Measurements from ENCODE around the gene DISC1. TPM values are rescaled to one million over a fixed set of nuclear protein-coding genes. Genes with fewer than 3 reads are reported as not detected.

Gene DISC1
- total RNA-seq, 2 experiments from 2014 or later = 9.8 to 11.2 TPM

DNA sequence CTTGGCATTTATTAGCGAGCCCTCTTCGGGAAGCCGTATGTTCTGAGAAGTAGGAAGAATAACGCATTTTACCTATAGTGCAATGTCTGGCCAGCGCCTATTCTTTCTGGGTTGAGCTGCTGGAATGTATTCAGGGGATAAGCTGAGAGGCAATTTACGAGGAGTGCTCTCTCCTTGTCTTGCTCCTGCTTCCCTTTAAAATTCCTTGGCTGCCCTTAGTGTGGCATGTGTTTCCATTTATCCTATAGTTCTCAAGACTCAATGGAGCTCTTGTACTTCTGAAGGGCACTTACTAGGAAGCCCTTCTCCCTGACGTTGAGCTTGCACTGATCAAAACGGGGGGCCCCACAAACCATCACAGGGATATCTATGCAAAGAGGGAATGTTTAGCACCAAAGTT lies 364.6 kb downstream of the DISC1 start:
- no peaks in the 10 kb centered on the region for H3K4me1 Mint-ChIP-seq
- POLR2A ChIA-PET = no interaction called here
- H3K36me3 Mint-ChIP-seq = no peaks in the 10 kb centered on the region
- peaks cover 1% of the 10 kb centered on the region for H3K9me3 Mint-ChIP-seq
- no peak overlapping the region for H3K27ac Mint-ChIP-seq
- no peak overlapping the region for H3K4me3 Mint-ChIP-seq
- ATAC-seq (ENCODE audit: low read depth) = no peak
- no peak for DNase-seq
- no peaks in the 10 kb centered on the region for H3K27me3 Mint-ChIP-seq

DNA sequence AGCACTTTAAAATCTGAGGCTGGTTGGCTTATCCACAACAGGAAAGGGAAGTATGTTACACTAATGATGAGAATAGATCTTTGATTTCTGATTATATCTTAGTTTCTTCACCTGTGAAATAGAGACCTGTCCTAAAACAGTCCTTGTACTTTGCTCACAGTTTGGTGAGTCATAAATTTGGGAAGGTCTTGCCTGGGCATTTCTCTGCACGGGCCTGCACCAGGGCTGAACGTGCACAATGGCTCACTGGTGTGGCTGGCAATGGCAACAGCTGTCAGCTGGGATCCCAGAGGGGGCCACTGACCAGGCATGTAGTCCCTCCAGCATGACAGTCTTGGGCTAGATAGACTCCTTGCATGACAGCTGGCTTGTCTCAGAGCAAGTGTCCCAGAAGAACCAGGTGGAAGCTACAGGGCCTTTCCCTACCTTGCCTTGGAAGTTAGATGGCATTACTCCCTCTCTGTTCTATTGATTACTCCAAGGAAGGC lies 367.4 kb downstream of the DISC1 start:
- H3K9me3 Mint-ChIP-seq = peaks cover 2% of the 10 kb centered on the region
- POLR2A ChIA-PET = no interaction called here
- no peak overlapping the region for H3K27ac Mint-ChIP-seq
- no peak for DNase-seq
- H3K27me3 Mint-ChIP-seq = no peaks in the 10 kb centered on the region
- ATAC-seq (ENCODE audit: low read depth) = no peak
- H3K4me3 Mint-ChIP-seq = no peak overlapping the region
- peaks cover 1% of the 10 kb centered on the region for H3K36me3 Mint-ChIP-seq
- H3K4me1 Mint-ChIP-seq = no peaks in the 10 kb centered on the region

DNA sequence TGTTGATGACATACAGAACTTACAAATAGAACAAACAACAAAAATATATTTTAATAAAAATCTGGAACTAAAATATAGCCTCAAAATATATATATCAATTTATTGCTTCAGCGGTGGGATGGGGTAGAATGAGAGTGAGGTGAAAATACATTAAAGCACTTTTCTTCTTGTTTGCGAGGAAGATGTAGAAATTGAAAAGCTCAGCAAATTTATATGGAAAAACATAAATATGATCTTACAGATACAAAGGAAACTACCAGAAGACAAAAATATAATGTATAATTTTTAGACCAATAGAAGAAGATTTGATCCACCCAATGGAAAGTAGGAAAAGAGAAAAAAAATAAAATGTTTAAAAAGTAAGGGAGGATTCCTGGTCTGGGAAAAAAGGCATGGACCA lies 372.2 kb downstream of the DISC1 start:
- DNase-seq (no peak), ATAC-seq (ENCODE audit: low read depth) (no peak)
- Mint-ChIP-seq H3K27me3 (no peaks in the 10 kb centered on the region), H3K4me1 (no peaks in the 10 kb centered on the region), H3K36me3 (peaks cover 1% of the 10 kb centered on the region), H3K9me3 (peaks cover 2% of the 10 kb centered on the region), H3K4me3 (no peak overlapping the region), H3K27ac (no peak overlapping the region)
- POLR2A ChIA-PET = no interaction called here

DNA sequence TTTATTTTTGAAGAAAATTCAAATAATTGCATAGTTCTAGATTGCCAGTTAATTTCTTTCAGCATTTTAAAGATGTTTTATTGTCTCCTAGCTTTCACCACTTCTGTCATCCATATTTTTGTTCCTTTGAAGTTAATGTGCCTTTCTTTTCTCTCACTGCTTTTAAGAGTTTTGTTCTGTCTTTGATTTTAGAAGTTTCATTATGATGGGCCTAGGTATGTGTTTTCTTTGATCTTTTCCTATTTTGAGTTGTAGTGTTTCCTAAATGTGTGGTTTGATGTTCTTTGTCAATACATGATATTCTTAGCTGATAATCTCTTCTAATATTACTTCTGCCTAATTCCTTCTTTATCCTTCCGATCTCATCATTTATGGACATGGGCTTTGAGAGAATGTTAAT lies 378.7 kb downstream of the DISC1 start:
- H3K9me3 Mint-ChIP-seq = no peaks in the 10 kb centered on the region
- no peak for ATAC-seq (ENCODE audit: low read depth)
- DNase-seq = no peak
- no peaks in the 10 kb centered on the region for H3K27me3 Mint-ChIP-seq
- peaks cover 2% of the 10 kb centered on the region for H3K4me1 Mint-ChIP-seq
- H3K4me3 Mint-ChIP-seq = no peak overlapping the region
- POLR2A ChIA-PET = no interaction called here
- peaks cover 5% of the 10 kb centered on the region for H3K36me3 Mint-ChIP-seq
- H3K27ac Mint-ChIP-seq = no peak overlapping the region

DNA sequence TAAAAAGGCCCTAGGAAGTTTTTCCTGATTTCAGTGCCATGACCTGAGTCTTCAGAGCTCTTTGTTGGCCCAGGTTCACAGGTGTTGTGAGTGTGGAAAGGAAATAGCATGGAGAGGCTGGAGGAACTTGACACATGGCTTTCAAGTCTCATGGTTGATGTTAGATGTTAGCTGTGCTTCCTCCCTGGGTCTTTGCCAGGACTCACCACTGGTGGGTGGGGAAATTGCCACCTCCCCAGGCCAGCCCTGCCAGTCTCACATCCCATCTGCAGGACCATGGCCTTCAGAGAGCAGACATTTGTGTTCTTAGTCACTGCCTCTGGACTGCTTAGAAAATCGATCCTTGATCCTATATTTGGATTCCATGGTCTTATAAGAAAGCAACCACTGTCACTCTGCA lies 383.2 kb downstream of the DISC1 start:
- peaks cover 2% of the 10 kb centered on the region for H3K4me1 Mint-ChIP-seq
- POLR2A ChIA-PET = no interaction called here
- no peak for ATAC-seq (ENCODE audit: low read depth)
- no peak for DNase-seq
- no peaks in the 10 kb centered on the region for H3K27me3 Mint-ChIP-seq
- H3K9me3 Mint-ChIP-seq = no peaks in the 10 kb centered on the region
- no peak overlapping the region for H3K4me3 Mint-ChIP-seq
- H3K36me3 Mint-ChIP-seq = peaks cover 5% of the 10 kb centered on the region
- H3K27ac Mint-ChIP-seq = no peak overlapping the region

GRCh38 chr1:232011961-232012360 lies 385.4 kb downstream of the DISC1 start:
- no peak for DNase-seq
- no peak for ATAC-seq (ENCODE audit: low read depth)
- no peaks in the 10 kb centered on the region for H3K4me1 Mint-ChIP-seq
- no peaks in the 10 kb centered on the region for H3K9me3 Mint-ChIP-seq
- H3K27me3 Mint-ChIP-seq = no peaks in the 10 kb centered on the region
- no peak overlapping the region for H3K4me3 Mint-ChIP-seq
- POLR2A ChIA-PET = no interaction called here
- H3K36me3 Mint-ChIP-seq = peaks cover 2% of the 10 kb centered on the region
- no peak overlapping the region for H3K27ac Mint-ChIP-seq

- peaks cover 2% of the 10 kb centered on the region for H3K36me3 Mint-ChIP-seq
Observed at GRCh38 chr1:232012773-232013386, 386.3 kb downstream of the DISC1 start.

DNA sequence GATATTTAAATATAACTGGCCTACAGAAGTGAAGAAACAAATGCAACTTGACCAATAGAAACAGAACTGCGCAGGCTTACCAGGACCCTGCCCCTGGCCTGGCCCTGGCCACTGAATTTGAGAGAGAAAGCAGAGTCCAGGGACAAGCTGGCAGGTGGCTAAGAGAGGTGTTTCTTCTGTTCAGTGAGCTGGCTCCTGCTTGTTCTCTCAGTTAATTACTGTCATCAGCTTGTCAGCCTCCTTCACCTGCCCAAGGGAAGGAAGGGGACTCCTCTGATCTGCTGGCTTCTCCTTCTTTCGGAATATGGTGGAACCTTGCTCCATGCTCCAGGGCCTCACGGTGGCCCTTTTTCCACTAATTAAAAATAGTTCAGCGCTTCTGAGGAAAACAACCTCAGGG lies 388.4 kb downstream of the DISC1 start:
- no peaks in the 10 kb centered on the region for H3K9me3 Mint-ChIP-seq
- POLR2A ChIA-PET = no interaction called here
- DNase-seq = no peak

More at GRCh38 chr1:232012773-232013386, 386.3 kb downstream of the DISC1 start:
- Mint-ChIP-seq H3K9me3 (no peaks in the 10 kb centered on the region), H3K27me3 (no peaks in the 10 kb centered on the region), H3K4me1 (no peaks in the 10 kb centered on the region), H3K4me3 (no peak overlapping the region), H3K27ac (no peak overlapping the region)
- ATAC-seq (ENCODE audit: low read depth) (no peak), DNase-seq (no peak)
- POLR2A ChIA-PET = no interaction called here

GRCh38 chr1:232016616-232017015 lies 390.0 kb downstream of the DISC1 start:
- no peak overlapping the region for H3K4me3 Mint-ChIP-seq
- no peaks in the 10 kb centered on the region for H3K9me3 Mint-ChIP-seq
- H3K36me3 Mint-ChIP-seq = no peaks in the 10 kb centered on the region
- ATAC-seq (ENCODE audit: low read depth) (no peak), DNase-seq (no peak)
- POLR2A ChIA-PET = no interaction called here
- no peaks in the 10 kb centered on the region for H3K27me3 Mint-ChIP-seq
- H3K4me1 Mint-ChIP-seq = no peaks in the 10 kb centered on the region
- H3K27ac Mint-ChIP-seq = no peak overlapping the region

More for the DNA sequence above, 388.4 kb downstream of the DISC1 start:
- H3K36me3 Mint-ChIP-seq = no peaks in the 10 kb centered on the region
- no peak overlapping the region for H3K4me3 Mint-ChIP-seq
- H3K4me1 Mint-ChIP-seq = no peaks in the 10 kb centered on the region
- no peak overlapping the region for H3K27ac Mint-ChIP-seq
- ATAC-seq (ENCODE audit: low read depth) = no peak
- H3K27me3 Mint-ChIP-seq = no peaks in the 10 kb centered on the region

GRCh38 chr1:232017057-232017456 lies 390.5 kb downstream of the DISC1 start:
- no peak overlapping the region for H3K4me3 Mint-ChIP-seq
- H3K27me3 Mint-ChIP-seq = no peaks in the 10 kb centered on the region
- POLR2A ChIA-PET = no interaction called here
- ATAC-seq (ENCODE audit: low read depth) = no peak
- H3K36me3 Mint-ChIP-seq = no peaks in the 10 kb centered on the region
- no peak for DNase-seq
- no peaks in the 10 kb centered on the region for H3K9me3 Mint-ChIP-seq
- H3K4me1 Mint-ChIP-seq = no peaks in the 10 kb centered on the region
- H3K27ac Mint-ChIP-seq = no peak overlapping the region

DNA sequence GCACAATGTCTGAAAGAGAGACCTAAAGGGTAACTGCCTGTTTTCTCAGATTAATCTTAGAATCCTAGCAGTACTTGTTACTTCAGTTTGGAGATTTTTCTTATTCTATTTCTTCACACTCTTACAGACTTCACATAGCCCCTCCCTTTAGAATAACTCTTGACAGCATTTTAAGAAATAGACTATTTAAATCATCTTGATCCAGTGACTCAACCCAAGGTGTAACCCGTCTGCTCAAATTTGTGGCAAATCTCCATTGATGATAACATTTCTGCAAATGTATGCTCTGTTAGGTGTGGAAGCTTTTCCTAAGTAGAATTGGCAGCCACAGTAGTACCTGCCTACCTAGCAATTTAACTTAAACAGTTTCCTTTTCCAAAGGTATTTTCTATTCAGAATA lies 391.2 kb downstream of the DISC1 start:
- Mint-ChIP-seq H3K27me3 (no peaks in the 10 kb centered on the region), H3K4me1 (no peaks in the 10 kb centered on the region), H3K27ac (no peak overlapping the region), H3K4me3 (no peak overlapping the region), H3K36me3 (no peaks in the 10 kb centered on the region), H3K9me3 (no peaks in the 10 kb centered on the region)
- POLR2A ChIA-PET = no interaction called here
- DNase-seq = no peak
- no peak for ATAC-seq (ENCODE audit: low read depth)

GRCh38 chr1:232018231-232019025 lies 391.8 kb downstream of the DISC1 start:
- no peak overlapping the region for H3K27ac Mint-ChIP-seq

GRCh38 chr1:232019026-232019340 lies 392.4 kb downstream of the DISC1 start:
- DNase-seq = no peak
- Mint-ChIP-seq H3K27ac (no peak overlapping the region), H3K4me3 (no peak overlapping the region), H3K36me3 (no peaks in the 10 kb centered on the region), H3K9me3 (no peaks in the 10 kb centered on the region), H3K27me3 (no peaks in the 10 kb centered on the region), H3K4me1 (no peaks in the 10 kb centered on the region)
- POLR2A ChIA-PET = no interaction called here
- no peak for ATAC-seq (ENCODE audit: low read depth)

More at GRCh38 chr1:232018231-232019025, 391.8 kb downstream of the DISC1 start:
- ATAC-seq (ENCODE audit: low read depth) (no peak), DNase-seq (no peak)
- Mint-ChIP-seq H3K4me3 (no peak overlapping the region), H3K4me1 (no peaks in the 10 kb centered on the region), H3K27me3 (no peaks in the 10 kb centered on the region), H3K36me3 (no peaks in the 10 kb centered on the region), H3K9me3 (no peaks in the 10 kb centered on the region)
- POLR2A ChIA-PET = no interaction called here

DNA sequence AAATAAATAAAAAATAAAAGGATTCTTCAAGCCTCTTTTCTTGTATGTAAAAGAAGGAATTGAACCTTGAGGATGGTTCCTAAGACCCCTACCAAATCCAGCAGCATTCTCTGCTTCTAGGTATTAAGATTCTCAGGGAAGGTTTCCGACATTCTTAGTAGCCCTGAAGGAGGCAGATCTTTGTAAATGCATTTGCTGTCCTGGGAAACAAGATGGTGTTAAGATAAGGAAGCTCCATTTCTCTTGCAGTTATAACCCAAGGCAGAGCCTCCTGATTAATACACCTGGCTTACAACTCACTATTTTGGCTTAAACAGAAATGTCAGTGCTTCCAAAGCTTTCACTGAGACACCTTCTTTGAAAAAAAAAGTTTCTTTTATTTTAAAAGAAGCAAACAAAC lies 393.8 kb downstream of the DISC1 start:
- Mint-ChIP-seq H3K4me1 (no peaks in the 10 kb centered on the region), H3K4me3 (no peak overlapping the region), H3K9me3 (no peaks in the 10 kb centered on the region), H3K36me3 (no peaks in the 10 kb centered on the region), H3K27me3 (no peaks in the 10 kb centered on the region), H3K27ac (no peak overlapping the region)
- DNase-seq = no peak
- ATAC-seq (ENCODE audit: low read depth) = no peak
- POLR2A ChIA-PET = no interaction called here
